Vagina (tissue), 2 donors: Measurements from ENCODE around the gene CD300A. TPM values are rescaled to one million over a fixed set of nuclear protein-coding genes. Genes with fewer than 3 reads are reported as not detected.
A peak's percentile ranks its signal among the peaks of the same experiment; 100 is the strongest.
"Not testable (repeated sequence)": the region's sequence is repeated elsewhere in the genome, so short reads cannot be mapped to it uniquely, and the experiment has no call there.

Experiments
- DNase-seq, 2 donors: peaks; one replicate each; pipeline ENCODE4 v3.0.0-alpha.2; 2017; ENCODE audit errors: extremely low spot score in 2 of 2
- H3K27ac ChIP-seq: fragments of 200-600 bp; sonication (generic); one replicate; pipeline ENCODE4 v1.5.1; 2019
- H3K27me3 ChIP-seq: fragments of 200-600 bp; sonication (generic); one replicate; pipeline ENCODE4 v1.5.1; 2019
- H3K36me3 ChIP-seq, 2 donors: fragments of 200-600 bp; sonication (generic); one replicate each; pipeline ENCODE4 v1.5.1; 2017 to 2019
- H3K4me1 ChIP-seq: fragments of 200-600 bp; sonication (generic); one replicate; pipeline ENCODE4 v1.5.1; 2019
- H3K4me3 ChIP-seq, 2 donors: fragments of 200-600 bp; sonication (generic); 1 replicate in 1 of 2; 2 replicates in 1 of 2; pipeline ENCODE4 v1.5.1; 2016 to 2019
- H3K9me3 ChIP-seq: fragments of 200-600 bp; sonication (generic); one replicate; pipeline ENCODE4 v1.5.1; 2019
- POLR2A ChIP-seq, 2 donors: fragments of 450-650 bp; IDR thresholded peaks; one replicate each; pipeline ENCODE4 v1.6.1; 2017; ENCODE audit warnings: antibody characterized with exemption in 2 of 2, mild to moderate bottlenecking in 2 of 2, moderate library complexity in 2 of 2
- POLR2AphosphoS5 ChIP-seq, 2 donors: sonication (generic); formaldehyde crosslinking; IDR thresholded peaks; one replicate each; pipeline ENCODE4 v1.9.0; 2017; ENCODE audit warnings: antibody characterized with exemption in 2 of 2, mild to moderate bottlenecking in 2 of 2, low read depth in 1 of 2; ENCODE audit not compliant: insufficient read depth in 1 of 2
- intact Hi-C: fragments of 100-400 bp; cut with DNase I; formaldehyde crosslinking; loops from one replicate; pipeline ENCODE4 v1.15.1; 2023
- total RNA-seq: library from RNA; depleted of rRNA; stranded (reverse); fragments of >200 nt; gene quantifications from one replicate; pipeline ENCODE4 v1.2.3, GENCODE V29; 2016
- TF ChIP-seq, protein P1 (sequence below), 3 experiments: fragments of 450-650 bp in 2 of 3; fragments of 200-600 bp in 1 of 3; sonication (generic) in 1 of 3; IDR thresholded peaks; one replicate each; pipeline ENCODE4 v1.5.1; 2017 to 2019; ENCODE audit warnings: antibody characterized with exemption in 3 of 3, mild to moderate bottlenecking in 2 of 3, moderate library complexity in 2 of 3

The CD300A gene
- total RNA-seq, 1 donor from 2014 or later: 4.2 TPM

GRCh38 chr17:74513987-74514631 is 47.7 kb downstream of the CD300A start:
- intact Hi-C loops: no loop called here
- TF ChIP-seq POLR2A (IDR thresholded peaks at IDR 0.05) (no peak), POLR2AphosphoS5 (IDR thresholded peaks at IDR 0.05; ENCODE audit: insufficient read depth in 1 of 2, low read depth in 1 of 2) (no peak)
- TF ChIP-seq, protein P1, sequence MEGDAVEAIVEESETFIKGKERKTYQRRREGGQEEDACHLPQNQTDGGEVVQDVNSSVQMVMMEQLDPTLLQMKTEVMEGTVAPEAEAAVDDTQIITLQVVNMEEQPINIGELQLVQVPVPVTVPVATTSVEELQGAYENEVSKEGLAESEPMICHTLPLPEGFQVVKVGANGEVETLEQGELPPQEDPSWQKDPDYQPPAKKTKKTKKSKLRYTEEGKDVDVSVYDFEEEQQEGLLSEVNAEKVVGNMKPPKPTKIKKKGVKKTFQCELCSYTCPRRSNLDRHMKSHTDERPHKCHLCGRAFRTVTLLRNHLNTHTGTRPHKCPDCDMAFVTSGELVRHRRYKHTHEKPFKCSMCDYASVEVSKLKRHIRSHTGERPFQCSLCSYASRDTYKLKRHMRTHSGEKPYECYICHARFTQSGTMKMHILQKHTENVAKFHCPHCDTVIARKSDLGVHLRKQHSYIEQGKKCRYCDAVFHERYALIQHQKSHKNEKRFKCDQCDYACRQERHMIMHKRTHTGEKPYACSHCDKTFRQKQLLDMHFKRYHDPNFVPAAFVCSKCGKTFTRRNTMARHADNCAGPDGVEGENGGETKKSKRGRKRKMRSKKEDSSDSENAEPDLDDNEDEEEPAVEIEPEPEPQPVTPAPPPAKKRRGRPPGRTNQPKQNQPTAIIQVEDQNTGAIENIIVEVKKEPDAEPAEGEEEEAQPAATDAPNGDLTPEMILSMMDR (IDR thresholded peaks at IDR 0.05): no peak
- no peak for DNase-seq
- Histone ChIP-seq H3K27ac (no peak overlapping the region), H3K4me1 (no peaks in the 10 kb centered on the region), H3K27me3 (no peaks in the 10 kb centered on the region), H3K36me3 (no peaks in the 10 kb centered on the region), H3K9me3 (no peaks in the 10 kb centered on the region), H3K4me3 (no peak overlapping the region)

DNA sequence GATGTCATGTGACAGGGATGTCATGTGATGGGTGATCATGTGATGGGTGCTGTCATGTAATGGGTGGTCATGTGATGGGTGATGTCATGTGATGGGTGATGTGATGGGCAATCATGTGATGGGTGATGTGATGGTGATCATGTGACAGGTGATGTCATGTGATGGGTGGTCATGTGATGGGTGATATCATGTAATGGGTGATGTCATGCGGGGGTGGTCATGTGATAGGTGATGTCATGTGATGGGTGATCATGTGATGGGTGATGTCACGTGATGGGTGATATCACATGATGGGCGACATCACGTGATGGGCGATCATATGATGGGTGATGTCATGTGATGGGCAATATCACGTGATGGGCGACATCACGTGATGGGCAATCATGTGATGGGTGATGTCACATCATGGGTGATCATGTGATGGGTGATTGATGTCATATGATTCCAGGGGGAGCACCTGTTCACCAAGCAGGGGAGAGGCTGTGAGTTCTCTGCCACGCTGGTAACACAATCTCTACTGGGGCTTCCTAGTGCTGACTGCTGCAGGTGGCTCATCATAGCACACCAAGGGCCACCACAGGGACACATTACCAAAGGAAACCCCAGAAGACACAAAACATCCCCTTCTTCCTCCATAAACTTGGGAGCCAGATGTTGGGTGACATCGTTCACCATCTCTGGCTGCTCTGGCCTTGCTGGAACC is 48.3 kb downstream of the CD300A start:
- TF ChIP-seq, protein P1 (IDR thresholded peaks at IDR 0.05): no peak
- TF ChIP-seq POLR2A (IDR thresholded peaks at IDR 0.05) (no peak), POLR2AphosphoS5 (IDR thresholded peaks at IDR 0.05; ENCODE audit: insufficient read depth in 1 of 2, low read depth in 1 of 2) (no peak)
- H3K4me3 ChIP-seq: no peak overlapping the region
- no peaks in the 10 kb centered on the region for H3K9me3 ChIP-seq
- peak in 1 of 2 donors; percentile 75 for DNase-seq
- H3K27me3 ChIP-seq: no peaks in the 10 kb centered on the region
- no peaks in the 10 kb centered on the region for H3K4me1 ChIP-seq
- H3K36me3 ChIP-seq: no peaks in the 10 kb centered on the region
- no peak overlapping the region for H3K27ac ChIP-seq
- intact Hi-C loops: no loop called here

GRCh38 chr17:74515941-74516340 is 49.5 kb downstream of the CD300A start:
- Histone ChIP-seq H3K4me3 (no peak overlapping the region), H3K27me3 (no peaks in the 10 kb centered on the region), H3K36me3 (no peaks in the 10 kb centered on the region), H3K4me1 (no peaks in the 10 kb centered on the region), H3K27ac (no peak overlapping the region), H3K9me3 (no peaks in the 10 kb centered on the region)
- TF ChIP-seq POLR2A (IDR thresholded peaks at IDR 0.05) (no peak), POLR2AphosphoS5 (IDR thresholded peaks at IDR 0.05; ENCODE audit: insufficient read depth in 1 of 2, low read depth in 1 of 2) (no peak)
- TF ChIP-seq, protein P1 (IDR thresholded peaks at IDR 0.05): no peak
- intact Hi-C loops: no loop called here
- DNase-seq: peak in 1 of 2 donors; percentile 32

DNA sequence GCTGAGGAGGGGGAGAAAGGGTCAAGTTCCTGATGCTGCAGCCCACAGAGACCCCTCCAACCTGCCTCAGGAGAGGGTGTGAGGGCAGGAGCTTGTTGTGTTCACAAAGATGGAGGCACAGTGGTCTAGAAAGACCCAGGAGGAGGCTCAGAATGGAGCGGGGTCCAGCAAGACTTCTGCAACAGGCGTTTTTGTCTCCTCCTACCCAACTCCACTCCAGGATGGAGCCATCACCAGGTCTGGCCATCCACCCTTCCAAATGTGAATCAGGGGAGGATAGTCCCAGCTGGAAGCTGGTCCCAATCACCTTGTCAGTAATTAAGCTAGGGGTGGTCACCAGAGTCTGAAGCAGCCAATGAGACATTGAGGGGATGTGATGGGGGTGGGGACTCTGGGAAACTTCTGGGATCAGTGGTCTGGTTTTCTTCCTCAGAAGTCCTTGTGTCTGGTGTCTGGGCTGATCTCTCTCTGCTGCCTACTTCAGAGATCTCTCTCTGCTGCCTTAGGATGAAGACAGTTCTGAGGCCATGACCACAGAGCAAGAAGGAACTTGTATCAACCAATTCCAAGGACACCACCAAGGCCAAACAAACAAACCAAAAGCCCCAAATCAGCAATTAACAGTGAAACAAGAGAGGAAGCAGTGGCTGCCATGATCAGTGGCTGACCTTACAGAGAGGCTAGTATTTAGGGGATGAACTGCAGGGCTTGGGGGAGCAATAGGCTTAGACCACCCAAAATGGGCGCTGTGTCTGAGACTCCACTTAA is 50.3 kb downstream of the CD300A start:
- H3K27ac ChIP-seq: no peak overlapping the region
- H3K27me3 ChIP-seq: no peaks in the 10 kb centered on the region
- no peaks in the 10 kb centered on the region for H3K36me3 ChIP-seq
- no peaks in the 10 kb centered on the region for H3K9me3 ChIP-seq
- no peak overlapping the region for H3K4me3 ChIP-seq
- intact Hi-C loops: no loop called here
- H3K4me1 ChIP-seq: no peaks in the 10 kb centered on the region
- TF ChIP-seq POLR2A (IDR thresholded peaks at IDR 0.05): no peak
- no peak for TF ChIP-seq POLR2AphosphoS5 (IDR thresholded peaks at IDR 0.05; ENCODE audit: insufficient read depth in 1 of 2, low read depth in 1 of 2)
- TF ChIP-seq, protein P1 (IDR thresholded peaks at IDR 0.05): no peak
- peak; percentile 65 to 91 for DNase-seq

DNA sequence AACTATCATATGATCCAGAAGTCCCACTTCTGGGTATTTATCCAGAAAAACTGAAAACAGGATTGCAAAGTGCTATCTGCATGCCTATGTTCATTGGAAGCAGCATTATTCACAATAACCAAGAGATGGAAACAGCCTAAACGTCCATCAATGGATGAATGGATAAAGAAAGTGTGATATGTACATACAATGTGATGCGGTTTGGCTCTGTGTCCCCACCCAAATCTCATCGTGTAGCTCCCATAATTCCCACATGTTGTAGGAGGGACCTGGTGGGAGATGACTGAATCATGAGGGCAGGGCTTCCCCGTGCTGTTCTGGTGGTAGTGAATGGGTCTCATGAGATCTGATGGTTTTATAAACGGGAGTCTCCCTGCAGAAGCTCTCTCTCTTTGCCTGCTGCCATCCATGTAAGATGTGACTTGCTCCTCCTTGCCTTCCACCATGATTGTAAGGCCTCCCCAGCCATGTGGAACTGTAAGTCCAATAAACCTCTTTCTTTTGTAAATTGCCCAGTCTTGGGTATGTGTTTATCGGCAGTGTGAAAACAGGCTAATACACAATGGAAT is 52.1 kb downstream of the CD300A start:
- DNase-seq, H3K27ac ChIP-seq, H3K4me1 ChIP-seq, H3K27me3 ChIP-seq, H3K4me3 ChIP-seq, H3K9me3 ChIP-seq, intact Hi-C loops, H3K36me3 ChIP-seq: not testable (repeated sequence)
